ENCODE measurements around the gene LMOD3. TPM values are rescaled to one million over a fixed set of nuclear protein-coding genes. Genes with fewer than 3 reads are reported as not detected.

Gene LMOD3
- total and polyA plus RNA-seq, 2 donors (not counting 3 experiments of a cell fraction or from before 2014, with no cell fraction given), result not detected

DNA sequence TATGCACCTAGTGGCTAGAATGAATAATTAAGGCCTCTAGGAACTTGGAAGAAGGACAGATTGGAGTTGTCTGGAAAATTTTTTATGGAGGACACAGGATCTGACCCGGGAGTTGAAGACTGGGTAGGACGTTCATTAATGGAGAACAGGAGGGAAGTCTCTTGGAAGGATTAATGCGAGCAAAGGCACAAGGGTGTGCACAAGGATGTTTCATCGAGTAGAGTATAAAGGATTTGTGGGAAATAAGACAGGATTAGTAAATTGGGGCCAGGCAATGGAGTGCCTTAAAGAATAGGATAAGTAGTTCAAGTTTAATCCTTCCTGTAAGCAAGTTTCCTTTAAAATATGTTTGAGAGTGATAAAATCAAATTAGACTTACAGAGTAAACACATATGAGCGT lies 14.6 kb downstream of the LMOD3 start:
- no peak for FAIRE-seq
- no peak overlapping the region for H3K27ac ChIP-seq (ENCODE audit: insufficient read depth, low read depth, low read length)
- H4K20me1 ChIP-seq (replicated peaks; ENCODE audit: control insufficient read depth, extremely low read depth, insufficient read depth, low read length), result no peaks in the 10 kb centered on the region
- no peak overlapping the region for H3K4me3 ChIP-seq (replicated peaks in 1 of 3; ENCODE audit: insufficient read depth in 1 of 3, low read depth in 1 of 3, low read length in 3 of 3)
- no peaks in the 10 kb centered on the region for H3K9me3 ChIP-seq (replicated peaks; ENCODE audit: control insufficient read depth, insufficient read depth, low read length)
- dilution Hi-C loops (cut with MboI; ENCODE audit: extremely low pct_ligation_motif_present, low sequenced_read_pairs) (no loop called here), intact Hi-C loops (cut with micrococcal nuclease) (loop anchor here (2.0 kb wide), 1 partner anchor 17 kb away; no protein-coding TSS in a partner anchor)
- no TSS peak for BruUV-seq (replicated peaks)
- ChIA-PET POLR2A (no interaction called here), CTCF (interaction anchor here (1.5 to 1.6 kb wide), 2 partner anchors 14 to 23 kb away, joined by 4 to 7 read pairs; partner anchors contain the start of gene ARL6IP5)
- no peak overlapping the region for H3K4me2 ChIP-seq (ENCODE audit: insufficient read depth, low read length)
- H3K4me1 ChIP-seq (ENCODE audit: control insufficient read depth, extremely low read depth, insufficient read depth, low read length), result peaks cover 11% of the 10 kb centered on the region
- TF ChIP-seq MYC (IDR thresholded peaks at IDR 0.05; ENCODE audit: low read depth, low read length), result no peak
- TF ChIP-seq GATA2 (IDR thresholded peaks at IDR 0.05; ENCODE audit: insufficient read depth, insufficient read length, low read depth, low read length), result no peak
- no peak for TF ChIP-seq MAX (IDR thresholded peaks at IDR 0.05; ENCODE audit: insufficient read depth, insufficient read length)
- TF ChIP-seq POLR2AphosphoS5 (IDR thresholded peaks at IDR 0.05; ENCODE audit: insufficient read depth, low read depth, low read length), result no peak
- no peak for TF ChIP-seq EZH2 (IDR thresholded peaks at IDR 0.05; ENCODE audit: borderline replicate concordance, low read depth, low read length, severe bottlenecking)
- no peak for TF ChIP-seq POLR2A (IDR thresholded peaks at IDR 0.05; ENCODE audit: low read depth, low read length)
- TF ChIP-seq, protein P1, sequence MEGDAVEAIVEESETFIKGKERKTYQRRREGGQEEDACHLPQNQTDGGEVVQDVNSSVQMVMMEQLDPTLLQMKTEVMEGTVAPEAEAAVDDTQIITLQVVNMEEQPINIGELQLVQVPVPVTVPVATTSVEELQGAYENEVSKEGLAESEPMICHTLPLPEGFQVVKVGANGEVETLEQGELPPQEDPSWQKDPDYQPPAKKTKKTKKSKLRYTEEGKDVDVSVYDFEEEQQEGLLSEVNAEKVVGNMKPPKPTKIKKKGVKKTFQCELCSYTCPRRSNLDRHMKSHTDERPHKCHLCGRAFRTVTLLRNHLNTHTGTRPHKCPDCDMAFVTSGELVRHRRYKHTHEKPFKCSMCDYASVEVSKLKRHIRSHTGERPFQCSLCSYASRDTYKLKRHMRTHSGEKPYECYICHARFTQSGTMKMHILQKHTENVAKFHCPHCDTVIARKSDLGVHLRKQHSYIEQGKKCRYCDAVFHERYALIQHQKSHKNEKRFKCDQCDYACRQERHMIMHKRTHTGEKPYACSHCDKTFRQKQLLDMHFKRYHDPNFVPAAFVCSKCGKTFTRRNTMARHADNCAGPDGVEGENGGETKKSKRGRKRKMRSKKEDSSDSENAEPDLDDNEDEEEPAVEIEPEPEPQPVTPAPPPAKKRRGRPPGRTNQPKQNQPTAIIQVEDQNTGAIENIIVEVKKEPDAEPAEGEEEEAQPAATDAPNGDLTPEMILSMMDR (IDR thresholded peaks at IDR 0.05; ENCODE audit: extremely low read depth in 1 of 2, insufficient read depth in 1 of 2, low read depth in 1 of 2, low read length in 2 of 2), result no peak
- no peak for TF ChIP-seq JUN (IDR thresholded peaks at IDR 0.05; ENCODE audit: borderline replicate concordance, insufficient read depth, insufficient read length, low read depth)
- no peak for TF ChIP-seq FOS (IDR thresholded peaks at IDR 0.05; ENCODE audit: borderline replicate concordance, insufficient read depth, low read length)
- no peaks in the 10 kb centered on the region for H3K79me2 ChIP-seq (ENCODE audit: control insufficient read depth, insufficient read depth, low read length)
- no peak overlapping the region for H3K9ac ChIP-seq (replicated peaks; ENCODE audit: extremely low read depth, insufficient read depth, low read length)
- H3K36me3 ChIP-seq (ENCODE audit: control insufficient read depth in 2 of 2, extremely low read depth in 1 of 2, insufficient read depth in 2 of 2, low read length in 2 of 2), result peaks cover 7 to 11% of the 10 kb centered on the region in 2 experiments
- H3K27me3 ChIP-seq (ENCODE audit: control insufficient read depth in 2 of 2, insufficient read depth in 2 of 2, low read length in 2 of 2), result no peaks in the 10 kb centered on the region
- H3K9me1 ChIP-seq (replicated peaks; ENCODE audit: control insufficient read depth, extremely low read depth, insufficient read depth, low read length), result no peaks in the 10 kb centered on the region
- no peak for DNase-seq (ENCODE audit: low read depth, low spot score)
- H2AFZ ChIP-seq (ENCODE audit: low read depth, low read length), result no peak overlapping the region

All from endothelial cell of umbilical vein (primary cell).